Measurements from ENCODE around the gene AMTN. TPM values are rescaled to one million over a fixed set of nuclear protein-coding genes. Genes with fewer than 3 reads are reported as not detected.
"Not testable (repeated sequence)": the region's sequence is repeated elsewhere in the genome, so short reads cannot be mapped to it uniquely, and the experiment has no call there.

Gene AMTN
- polyA plus RNA-seq, 1 experiment: not detected

DNA sequence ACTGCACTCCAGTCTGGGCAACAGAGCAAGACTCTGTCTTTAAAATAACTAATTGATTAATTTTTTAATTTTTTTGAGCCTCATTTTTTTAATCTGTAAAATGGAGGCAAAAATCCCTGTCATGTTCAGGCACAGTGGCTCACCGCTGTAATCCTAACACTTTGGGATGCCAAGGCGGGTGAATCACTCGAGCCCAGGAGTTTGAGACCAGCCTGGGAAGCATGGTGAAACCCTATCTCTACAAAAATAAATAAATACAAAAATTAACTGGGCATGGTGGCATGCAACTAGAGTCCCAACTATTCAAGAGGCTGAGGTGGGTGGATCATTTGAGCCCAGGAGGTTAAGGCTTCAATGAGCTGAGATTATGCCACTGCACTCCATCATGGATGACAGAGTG lies 15.4 kb downstream of the AMTN start:
- H3K9me3 ChIP-seq (ENCODE audit: control insufficient read depth, insufficient read depth, low read length): no peaks in the 10 kb centered on the region
- CTCF ChIA-PET: no interaction called here
- no peak for TF ChIP-seq CTCF (IDR thresholded peaks at IDR 0.05; ENCODE audit: low read depth, low read length)
- no peaks in the 10 kb centered on the region for H3K27me3 ChIP-seq (ENCODE audit: control insufficient read depth, insufficient read depth, low read length)
- DNase-seq (ENCODE audit: low read depth, low spot score): no peak
- H3K27ac ChIP-seq (ENCODE audit: low read depth, low read length): no peak overlapping the region
- H3K4me3 ChIP-seq (ENCODE audit: low read depth, low read length): no peak overlapping the region
- POLR2A ChIA-PET: no interaction called here

DNA sequence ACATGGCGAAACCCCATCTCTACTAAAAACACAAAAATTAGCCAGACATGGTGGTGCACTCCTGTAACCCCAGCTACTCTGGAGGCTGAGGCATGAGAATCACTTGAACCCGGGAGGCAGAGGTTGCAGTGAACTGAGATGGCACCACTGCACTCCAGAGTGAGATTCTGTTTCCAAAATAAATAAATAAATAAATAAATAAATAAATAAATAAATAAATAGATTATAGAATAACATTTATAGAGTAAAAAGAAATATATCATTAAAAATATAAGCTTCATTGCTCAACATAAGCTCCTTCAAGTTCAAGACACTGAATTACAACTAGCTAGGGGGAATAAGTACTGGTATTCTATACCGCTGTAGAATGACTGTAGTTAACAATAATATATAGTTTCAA lies 16.5 kb downstream of the AMTN start:
- H3K27ac ChIP-seq (ENCODE audit: low read depth, low read length); H3K4me3 ChIP-seq (ENCODE audit: low read depth, low read length); POLR2A ChIA-PET; CTCF ChIA-PET; DNase-seq (ENCODE audit: low read depth, low spot score); H3K9me3 ChIP-seq (ENCODE audit: control insufficient read depth, insufficient read depth, low read length); H3K27me3 ChIP-seq (ENCODE audit: control insufficient read depth, insufficient read depth, low read length): not testable (repeated sequence)

DNA sequence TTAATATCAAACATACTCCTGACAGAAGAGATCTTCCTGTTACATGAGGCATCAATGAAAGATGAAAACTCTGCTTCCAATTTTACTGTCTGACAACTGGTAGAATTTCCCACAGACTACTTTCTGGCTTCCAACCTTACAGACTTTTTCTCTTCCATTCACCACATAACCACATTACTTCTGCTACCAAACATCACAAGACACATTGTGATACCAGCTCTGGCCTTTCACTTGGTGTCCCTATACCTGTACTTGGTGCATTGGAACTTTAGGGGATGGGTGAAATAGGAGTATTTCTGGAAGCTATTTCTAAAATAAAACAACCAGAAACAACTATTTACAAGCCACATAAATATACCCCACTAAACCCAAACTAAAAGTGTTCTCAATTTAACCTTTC lies 20.5 kb downstream of the AMTN start:
- no peak for DNase-seq (ENCODE audit: low read depth, low spot score)
- ChIA-PET POLR2A (no interaction called here), CTCF (no interaction called here)
- no peak overlapping the region for H3K27ac ChIP-seq (ENCODE audit: low read depth, low read length)
- no peak overlapping the region for H3K4me3 ChIP-seq (ENCODE audit: low read depth, low read length)
- H3K27me3 ChIP-seq (ENCODE audit: control insufficient read depth, insufficient read depth, low read length): no peaks in the 10 kb centered on the region
- H3K9me3 ChIP-seq (ENCODE audit: control insufficient read depth, insufficient read depth, low read length): no peaks in the 10 kb centered on the region
- TF ChIP-seq CTCF (IDR thresholded peaks at IDR 0.05; ENCODE audit: low read depth, low read length): no peak

GRCh38 chr4:70544279-70544868 lies 26.0 kb downstream of the AMTN start:
- POLR2A ChIA-PET: no interaction called here

GRCh38 chr4:70556856-70557255 lies 38.5 kb downstream of the AMTN start:
- TF ChIP-seq CTCF (IDR thresholded peaks at IDR 0.05; ENCODE audit: low read depth, low read length): no peak
- H3K27me3 ChIP-seq (ENCODE audit: control insufficient read depth, insufficient read depth, low read length): no peaks in the 10 kb centered on the region
- CTCF ChIA-PET: no interaction called here
- no peak overlapping the region for H3K27ac ChIP-seq (ENCODE audit: low read depth, low read length)
- POLR2A ChIA-PET: no interaction called here
- H3K9me3 ChIP-seq (ENCODE audit: control insufficient read depth, insufficient read depth, low read length): no peaks in the 10 kb centered on the region
- no peak overlapping the region for H3K4me3 ChIP-seq (ENCODE audit: low read depth, low read length)
- DNase-seq (ENCODE audit: low read depth, low spot score): no peak

More at GRCh38 chr4:70544279-70544868, 26.0 kb downstream of the AMTN start:
- DNase-seq (ENCODE audit: low read depth, low spot score): no peak
- no peaks in the 10 kb centered on the region for H3K27me3 ChIP-seq (ENCODE audit: control insufficient read depth, insufficient read depth, low read length)
- no peak overlapping the region for H3K4me3 ChIP-seq (ENCODE audit: low read depth, low read length)
- peak; percentile 75 for TF ChIP-seq CTCF (IDR thresholded peaks at IDR 0.05; ENCODE audit: low read depth, low read length)
- CTCF ChIA-PET: no interaction called here
- no peak overlapping the region for H3K27ac ChIP-seq (ENCODE audit: low read depth, low read length)
- H3K9me3 ChIP-seq (ENCODE audit: control insufficient read depth, insufficient read depth, low read length): no peaks in the 10 kb centered on the region
